Measurements from ENCODE around the gene GRK1.
A peak's percentile ranks its signal among the peaks of the same experiment; 100 is the strongest.

GRK1 gene

DNA sequence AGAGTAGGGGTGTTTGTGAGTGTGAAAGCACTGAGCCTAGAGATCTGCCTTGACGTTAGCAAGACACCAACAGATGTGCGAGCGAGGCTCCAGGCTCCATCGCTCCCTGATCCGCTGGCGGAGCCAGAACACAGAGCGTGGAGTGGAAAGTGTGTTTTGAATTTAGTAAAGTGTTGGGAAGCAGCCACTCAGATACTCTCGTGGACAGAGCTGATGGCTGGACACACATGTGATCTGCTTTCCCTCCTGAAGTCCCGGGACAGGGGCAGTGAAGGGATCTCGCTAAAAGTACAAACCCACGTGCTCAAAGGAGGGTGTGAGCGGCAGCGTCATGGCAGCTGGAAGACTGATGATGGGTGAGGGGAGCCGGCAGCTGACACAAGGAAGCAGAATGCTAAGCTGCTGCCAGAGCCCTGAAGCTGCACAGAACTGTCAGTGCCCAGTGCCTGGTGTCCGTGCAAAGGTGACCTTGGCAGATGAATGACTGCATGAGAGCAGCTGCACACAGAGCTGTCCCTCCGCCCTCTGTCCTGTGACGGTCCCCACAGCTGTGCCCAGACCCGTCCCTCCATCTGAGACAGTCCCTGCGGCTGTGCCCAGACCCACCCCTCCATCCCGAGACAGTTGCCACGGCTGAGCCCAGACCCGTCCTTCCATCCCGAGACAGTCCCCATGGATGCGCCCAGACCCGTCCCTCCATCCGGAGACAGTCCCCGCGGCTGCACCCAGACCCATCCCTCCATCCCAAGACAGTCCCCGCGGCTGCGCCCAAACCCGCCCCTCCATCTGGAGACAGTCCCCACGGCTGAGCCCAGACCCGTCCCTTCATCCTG, 62.4 kb downstream of the GRK1 start:
- DNase-seq (ENCODE audit: low spot score) = no peak

- no peak for DNase-seq (ENCODE audit: low spot score)
These were observed 63.3 kb downstream of the GRK1 start for GRCh38 chr13:113730258-113730691.

DNA sequence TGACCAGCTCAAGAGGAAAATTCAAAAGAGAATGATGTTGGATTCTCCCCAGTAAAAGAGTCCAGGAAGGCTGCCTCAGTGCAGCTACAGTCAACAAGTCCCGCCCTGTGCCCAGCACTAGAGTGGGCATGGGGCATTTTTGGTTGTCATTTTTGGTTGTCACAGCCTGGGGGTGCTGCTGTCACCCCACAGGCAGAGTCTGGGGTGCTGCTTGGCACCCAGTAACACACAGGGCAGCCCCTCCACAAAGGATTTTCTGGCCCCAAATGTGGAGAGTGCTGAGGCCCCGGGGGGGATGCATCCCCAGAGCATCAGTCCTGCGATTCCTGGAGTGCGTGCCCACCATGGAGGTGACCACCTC, 63.8 kb downstream of the GRK1 start:
- DNase-seq (ENCODE audit: low spot score) = no peak

- DNase-seq (ENCODE audit: low spot score) = no peak
These were observed 64.5 kb downstream of the GRK1 start for GRCh38 chr13:113731192-113732175.

GRCh38 chr13:113732176-113732960, 65.3 kb downstream of the GRK1 start:
- DNase-seq (ENCODE audit: low spot score) = no peak

DNA sequence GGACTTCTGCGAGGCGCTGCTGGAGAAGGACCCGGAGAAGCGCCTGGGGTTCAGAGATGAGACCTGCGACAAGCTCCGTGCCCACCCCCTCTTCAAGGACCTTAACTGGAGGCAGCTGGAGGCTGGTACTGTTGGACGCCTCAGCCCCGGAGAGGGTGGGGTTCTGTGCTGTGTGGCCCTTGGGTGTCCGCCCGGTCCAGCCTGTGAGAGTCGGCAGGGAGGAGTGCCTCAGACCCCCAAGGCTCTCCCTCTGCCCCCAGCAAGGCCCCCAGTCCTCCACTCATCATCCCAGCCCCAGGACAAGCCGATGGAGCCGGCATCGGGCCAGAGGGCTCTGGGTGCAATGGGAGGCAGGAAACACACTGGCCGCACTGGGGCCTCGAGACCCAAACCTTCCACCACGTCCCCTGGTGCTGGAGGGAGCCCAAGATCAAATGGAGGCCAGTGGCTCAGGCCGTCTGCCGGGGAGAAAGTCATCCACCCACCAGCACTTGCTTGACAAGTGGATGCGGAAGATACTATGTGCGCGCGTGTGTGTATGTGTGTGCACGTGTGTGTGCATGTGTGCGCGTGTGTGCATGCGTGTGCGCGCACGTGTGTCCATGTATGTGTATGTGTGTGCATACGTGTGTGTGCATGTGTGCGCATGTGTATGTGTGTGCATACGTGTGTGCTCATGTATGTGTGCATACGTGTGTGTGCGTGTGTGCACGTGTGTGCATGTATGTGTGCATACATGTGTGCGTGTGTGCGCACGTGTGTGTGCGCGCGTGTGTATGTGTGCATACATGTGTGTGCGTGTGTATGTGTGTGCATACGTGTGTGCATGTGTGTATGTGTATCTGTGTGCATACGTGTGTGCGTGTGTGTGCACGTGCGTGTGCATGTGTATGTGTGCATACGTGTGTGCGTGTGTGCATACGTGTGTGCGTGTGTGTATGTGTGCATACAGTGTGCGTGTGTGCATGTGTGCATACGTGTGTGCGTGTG, 66.2 kb downstream of the GRK1 start:
- no peak for DNase-seq (ENCODE audit: low spot score)

DNA sequence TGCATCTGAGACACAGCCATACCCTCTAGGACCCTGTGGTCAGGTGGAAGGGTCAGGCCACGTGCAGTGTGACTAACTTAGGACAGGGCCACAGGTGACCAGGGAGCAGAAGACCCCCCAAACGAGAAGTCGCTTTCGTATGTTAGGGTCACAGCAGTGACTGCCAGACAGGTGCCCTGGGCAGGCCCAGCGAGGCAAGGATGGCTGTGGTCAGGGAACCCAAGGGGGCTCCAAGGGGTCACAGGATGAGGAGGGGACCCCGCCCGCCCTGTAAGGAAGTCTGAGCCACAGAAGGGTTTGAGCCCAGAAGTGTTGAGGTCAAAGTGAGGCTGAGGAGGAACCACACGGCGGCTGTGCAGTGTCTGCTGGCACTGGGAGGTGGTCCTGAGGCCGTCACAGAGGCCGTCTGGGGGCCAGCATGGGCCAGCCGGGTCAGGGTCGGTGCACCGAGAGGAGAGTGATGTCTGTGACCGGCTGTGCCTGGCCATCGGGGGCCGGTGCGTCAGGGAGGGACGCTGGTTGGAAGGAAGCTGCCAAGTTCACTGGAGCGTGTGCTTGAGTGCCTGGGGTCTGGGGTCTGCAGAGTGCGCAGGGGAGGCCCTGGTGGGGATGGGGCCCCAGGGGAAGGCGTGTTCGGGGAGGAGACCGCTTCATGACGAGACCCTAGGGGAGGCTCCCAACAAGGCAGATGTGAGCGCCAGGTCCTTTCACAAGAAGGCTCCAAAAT, 67.2 kb downstream of the GRK1 start:
- no peak for DNase-seq (ENCODE audit: low spot score)

- no peak for DNase-seq (ENCODE audit: low spot score)
These were observed 67.8 kb downstream of the GRK1 start for GRCh38 chr13:113734826-113735125.

DNA sequence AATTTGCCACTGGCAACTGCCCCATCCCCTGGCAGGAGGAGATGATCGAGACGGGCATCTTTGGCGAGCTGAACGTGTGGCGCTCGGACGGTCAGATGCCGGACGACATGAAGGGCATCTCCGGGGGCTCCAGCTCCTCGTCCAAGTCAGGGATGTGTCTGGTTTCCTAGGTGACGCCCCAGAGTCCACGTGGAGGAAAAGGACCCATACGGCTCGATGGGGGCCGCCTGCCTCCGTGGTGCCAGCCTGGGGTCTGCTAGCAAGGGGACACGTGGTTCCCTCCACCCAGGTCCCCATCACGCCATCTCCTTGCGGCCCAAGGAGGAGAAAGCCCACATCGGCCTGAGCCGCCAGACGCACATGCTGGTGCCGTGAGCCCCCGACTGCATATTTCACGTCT, 68.2 kb downstream of the GRK1 start:
- DNase-seq (ENCODE audit: low spot score) = no peak

DNA sequence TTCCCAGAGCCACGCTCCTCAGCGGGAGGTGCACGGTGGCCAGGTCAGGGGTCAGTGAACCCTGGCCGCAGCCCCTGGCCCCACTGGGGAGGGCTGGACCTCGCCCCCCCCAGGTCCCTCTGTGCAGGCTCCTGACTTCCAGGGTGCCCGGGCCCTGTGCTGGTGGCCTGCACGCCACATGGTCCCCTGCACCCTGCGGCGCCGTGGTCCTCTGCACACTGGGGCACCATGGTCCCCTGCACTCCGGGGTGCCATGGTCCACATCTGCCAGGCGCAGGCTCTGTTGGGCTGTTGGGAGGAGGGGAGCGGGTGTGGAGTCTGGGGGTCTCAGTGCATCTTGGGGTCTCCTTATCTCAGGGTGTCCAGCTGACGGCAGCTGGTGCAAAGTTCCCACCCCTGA, 68.7 kb downstream of the GRK1 start:
- no peak for DNase-seq (ENCODE audit: low spot score)

DNA sequence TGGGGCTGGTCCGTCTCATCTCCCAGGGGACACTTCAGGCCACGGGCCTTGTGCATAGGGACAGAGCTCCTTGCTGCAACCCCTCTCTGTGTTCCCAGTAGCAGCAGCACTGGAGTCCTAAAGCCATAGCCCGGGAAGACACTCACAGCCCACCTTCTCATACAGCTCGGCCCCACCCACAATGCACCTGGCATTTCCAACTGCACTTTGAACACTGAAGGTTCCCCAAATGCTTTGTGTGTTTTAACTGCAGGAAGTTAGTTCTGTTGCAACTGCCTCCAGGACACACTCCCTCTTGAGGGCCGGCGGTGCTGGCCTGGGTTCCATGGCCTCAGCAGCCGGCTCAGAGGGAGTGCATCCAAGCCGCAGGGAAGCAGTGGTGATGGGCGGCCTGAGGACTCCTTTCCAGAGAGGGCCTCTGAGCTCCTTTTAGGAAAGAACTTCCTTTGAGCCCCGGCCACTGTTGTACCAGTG, 69.3 kb downstream of the GRK1 start:
- DNase-seq (ENCODE audit: low spot score) = no peak

- DNase-seq (ENCODE audit: low spot score) = no peak
These were observed 70.8 kb downstream of the GRK1 start for GRCh38 chr13:113737803-113738202.

DNA sequence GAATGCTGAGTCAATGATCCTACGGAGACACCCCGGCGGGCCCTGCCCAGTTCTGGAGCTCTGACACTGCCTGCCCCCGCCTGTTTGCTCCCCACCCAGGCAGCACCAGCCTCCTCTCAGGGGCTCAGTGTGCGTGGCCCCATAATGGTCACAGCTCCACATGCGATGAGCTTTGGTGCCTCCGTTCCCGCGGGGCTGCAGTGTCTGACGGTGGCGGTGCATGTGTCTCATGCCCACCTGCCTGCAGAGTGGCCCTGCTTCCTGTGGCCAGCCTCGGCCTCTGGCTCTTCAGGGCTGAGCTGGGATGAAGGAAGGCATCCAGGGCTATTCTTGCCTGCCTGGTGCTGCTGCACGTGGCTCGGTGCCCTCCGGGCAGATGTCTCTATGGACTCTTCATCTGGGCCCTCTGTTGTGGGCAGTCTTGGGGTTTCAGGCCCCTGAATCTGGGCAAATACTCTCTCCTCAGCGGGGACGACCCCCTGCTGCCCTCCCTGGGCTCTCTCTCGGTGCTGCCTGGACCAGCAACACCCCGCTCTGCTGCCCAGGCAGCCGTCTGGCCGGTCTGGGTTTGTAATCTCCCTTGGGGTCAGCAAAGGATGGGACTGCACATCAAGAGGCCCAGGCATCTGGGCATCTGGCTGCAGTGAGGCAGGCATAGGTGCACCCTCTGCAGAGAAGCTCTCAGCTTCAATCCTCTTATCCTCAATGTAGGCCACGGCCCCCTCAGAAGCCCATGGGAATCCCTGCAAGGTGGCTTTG, 72.7 kb downstream of the GRK1 start:
- DNase-seq (ENCODE audit: low spot score) = peak; percentile 55

DNA sequence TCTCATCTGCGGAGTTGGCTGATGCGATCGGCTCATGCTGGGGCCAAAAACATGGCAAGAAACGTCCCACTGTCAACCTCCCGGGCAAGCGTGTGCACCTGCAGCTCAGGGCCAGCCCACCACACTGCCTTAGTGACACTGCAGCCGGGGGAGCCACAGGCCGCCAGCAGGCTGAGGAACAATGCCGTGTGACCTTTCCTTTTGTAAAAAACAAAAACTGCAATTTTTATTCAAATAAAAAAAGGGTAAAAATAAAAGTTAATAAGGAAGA, 73.2 kb downstream of the GRK1 start:
- no peak for DNase-seq (ENCODE audit: low spot score)

GRCh38 chr13:113740661-113741060, 73.6 kb downstream of the GRK1 start:
- no peak for DNase-seq (ENCODE audit: low spot score)

GRCh38 chr13:113741191-113741668, 74.2 kb downstream of the GRK1 start:
- DNase-seq (ENCODE audit: low spot score) = no peak

- DNase-seq (ENCODE audit: low spot score) = peak; percentile 58
These were observed 75.0 kb downstream of the GRK1 start for GRCh38 chr13:113742000-113742441.

DNA sequence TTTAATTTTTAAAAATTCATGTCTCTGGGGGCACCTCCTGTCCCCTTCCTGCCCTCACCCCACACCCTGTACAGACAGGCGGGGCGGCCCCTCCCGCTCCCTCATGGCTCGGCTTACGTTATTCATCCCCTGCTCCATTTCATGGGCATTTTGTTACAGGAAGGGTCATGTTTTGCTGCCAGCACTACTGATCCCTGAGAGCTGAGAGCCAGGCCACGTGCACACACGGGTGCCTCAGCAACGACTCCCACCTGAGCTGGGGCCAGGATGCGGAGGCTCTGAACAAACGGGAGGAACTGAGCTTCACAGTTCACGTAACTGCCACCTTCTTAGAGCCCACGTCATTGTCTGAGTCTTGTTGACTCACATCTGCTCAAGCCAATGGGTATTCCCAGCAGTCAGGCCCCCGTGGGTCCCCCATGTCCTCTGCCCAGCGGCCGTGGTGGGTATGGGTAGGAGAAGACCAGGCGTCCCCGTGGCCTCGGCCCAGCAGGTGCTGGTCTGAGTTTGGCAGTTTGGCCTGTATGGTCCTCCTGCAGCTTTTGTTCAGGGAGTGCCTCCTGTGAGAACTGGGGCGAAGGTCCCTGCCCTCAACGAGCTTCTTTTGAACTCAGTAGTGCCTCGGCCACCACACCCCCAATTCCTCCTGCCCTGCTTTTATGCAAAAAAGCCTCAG, 75.6 kb downstream of the GRK1 start:
- DNase-seq (ENCODE audit: low spot score) = no peak
